ENCODE measurements around the gene EZH1. TPM values are rescaled to one million over a fixed set of nuclear protein-coding genes. Genes with fewer than 3 reads are reported as not detected.
"Not testable (repeated sequence)": the region's sequence is repeated elsewhere in the genome, so short reads cannot be mapped to it uniquely, and the experiment has no call there.

EZH1 gene
- total RNA-seq, 1 experiment from 2014 or later = 6.1 TPM

GRCh38 chr17:42672038-42672437 is 72.8 kb downstream of the EZH1 start:
- DNase-seq (ENCODE audit: low read depth) = no peak

GRCh38 chr17:42670789-42671657 is 73.8 kb downstream of the EZH1 start:
- no peak for DNase-seq (ENCODE audit: low read depth)

- no peak for DNase-seq (ENCODE audit: low read depth)
Measured at GRCh38 chr17:42669977-42670788, 74.7 kb downstream of the EZH1 start.

- DNase-seq (ENCODE audit: low read depth) = no peak
Measured at GRCh38 chr17:42669705-42669976, 75.2 kb downstream of the EZH1 start.

- peak; percentile 93 for DNase-seq (ENCODE audit: low read depth)
Measured at GRCh38 chr17:42667088-42667951, 77.5 kb downstream of the EZH1 start.

GRCh38 chr17:42666126-42666525 is 78.7 kb downstream of the EZH1 start:
- DNase-seq (ENCODE audit: low read depth) = not testable (repeated sequence)

DNA sequence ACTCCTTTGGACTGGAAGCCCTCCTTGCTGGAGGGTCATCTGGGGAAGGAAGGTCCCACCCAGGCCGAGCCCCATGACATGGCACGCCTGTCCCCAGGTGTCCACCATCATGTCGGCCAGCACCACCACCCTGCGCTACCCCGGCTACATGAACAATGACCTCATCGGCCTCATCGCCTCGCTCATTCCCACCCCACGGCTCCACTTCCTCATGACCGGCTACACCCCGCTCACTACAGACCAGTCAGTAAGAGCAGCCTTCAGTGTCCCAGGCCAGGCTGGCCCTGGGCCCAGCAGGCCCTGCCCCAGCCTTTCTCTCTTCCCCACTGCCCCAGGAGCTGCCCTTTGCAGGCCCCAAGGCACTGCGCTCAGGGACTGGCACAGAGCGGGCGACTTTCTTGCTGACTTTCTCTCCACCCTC is 79.2 kb downstream of the EZH1 start:
- DNase-seq (ENCODE audit: low read depth) = no peak

DNA sequence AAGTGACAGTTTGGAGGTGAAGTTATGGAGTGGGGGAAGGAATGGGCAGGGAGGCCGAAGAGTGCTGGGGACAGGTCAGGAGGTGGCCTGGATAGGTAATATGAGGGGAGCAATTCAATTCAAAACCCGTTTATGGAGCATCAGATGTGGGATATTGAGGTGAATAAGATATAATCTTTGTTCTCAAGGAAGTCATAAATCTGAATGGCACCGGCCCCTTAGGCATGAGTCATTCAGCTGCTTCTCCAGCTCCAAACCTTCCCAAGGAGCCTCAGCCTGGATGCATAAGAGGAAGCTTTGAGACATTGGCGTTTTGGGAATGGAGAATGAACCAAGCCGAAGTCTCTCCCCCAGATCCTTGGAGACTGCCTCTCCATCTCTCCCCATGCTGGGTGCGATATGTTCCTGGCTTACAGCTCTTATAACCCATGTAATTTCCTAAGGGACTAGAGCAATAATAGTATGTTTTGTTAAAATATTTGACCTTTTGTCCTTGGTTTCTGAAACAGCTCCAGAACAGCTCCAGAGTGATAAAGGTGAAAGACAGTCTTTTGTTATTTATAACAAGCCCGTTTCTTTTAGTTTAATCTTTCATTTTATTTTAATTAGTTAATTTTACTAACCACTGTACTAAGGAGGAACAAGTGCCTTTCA is 84.0 kb downstream of the EZH1 start:
- DNase-seq (ENCODE audit: low read depth) = peak; percentile 89

GRCh38 chr17:42659932-42660274 is 84.9 kb downstream of the EZH1 start:
- DNase-seq (ENCODE audit: low read depth) = not testable (repeated sequence)

GRCh38 chr17:42659079-42659931 is 85.5 kb downstream of the EZH1 start, which contains the start of gene TUBG2:
Gene TUBG2 (plus strand): TSS chr17:42659284. CDS start chr17:42659504, 220 bp downstream.
- peak; percentile 89 for DNase-seq (ENCODE audit: low read depth)

DNA sequence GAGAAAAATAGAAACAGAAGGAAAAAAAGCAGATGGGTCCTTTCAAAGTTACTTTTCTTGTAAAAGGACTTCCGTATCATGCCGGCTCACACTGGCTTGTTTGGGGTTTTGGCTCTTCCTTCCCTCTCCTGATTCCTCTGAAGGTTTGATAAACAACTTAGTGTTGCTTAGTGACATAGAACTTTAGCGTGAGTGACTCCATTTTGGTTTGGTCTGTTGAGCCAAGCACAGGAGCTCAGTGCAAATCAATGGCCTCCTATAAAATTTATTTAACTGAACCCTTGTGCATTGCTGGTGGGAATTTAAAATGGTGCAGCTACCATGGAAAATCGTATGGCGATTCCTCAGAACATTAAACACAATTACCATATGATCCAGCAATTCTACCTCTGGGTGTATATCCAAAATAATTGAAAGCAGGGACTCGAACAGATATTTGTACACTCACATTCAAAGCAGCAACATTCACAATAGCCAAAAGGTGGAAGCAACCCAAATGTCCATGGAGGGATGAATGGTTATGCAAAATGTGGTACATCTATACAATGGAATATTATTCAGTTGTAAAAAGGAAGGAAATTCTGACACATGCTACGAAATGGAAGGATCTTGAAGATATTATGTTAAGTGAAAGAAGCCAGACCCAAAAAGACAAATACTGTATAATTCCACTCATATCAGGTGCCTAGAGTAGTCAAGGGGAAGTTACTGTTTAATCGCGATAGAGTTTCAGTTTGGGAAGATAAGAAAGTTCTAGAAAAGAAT is 86.8 kb downstream of the EZH1 start:
- DNase-seq (ENCODE audit: low read depth) = no peak

DNA sequence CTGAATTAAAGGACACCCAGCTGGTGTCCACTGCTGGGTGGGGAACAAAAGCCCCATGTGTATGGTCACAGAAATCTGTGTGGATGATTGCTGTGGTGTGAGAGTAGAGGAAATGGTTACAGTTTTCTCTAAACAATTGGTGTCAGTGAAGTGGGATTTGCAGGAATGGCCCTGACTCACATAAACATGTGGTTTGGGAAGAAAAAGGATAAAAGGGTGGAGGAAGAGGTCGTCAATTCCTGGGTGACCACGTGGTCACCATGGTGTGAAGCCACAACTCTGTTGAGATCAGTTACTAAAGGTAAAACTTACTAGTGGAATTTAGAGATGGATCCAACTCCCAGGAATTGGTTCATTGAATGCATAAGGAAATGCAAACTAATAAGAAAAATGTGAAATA is 89.3 kb downstream of the EZH1 start:
- peak; percentile 91 for DNase-seq (ENCODE audit: low read depth)

DNA sequence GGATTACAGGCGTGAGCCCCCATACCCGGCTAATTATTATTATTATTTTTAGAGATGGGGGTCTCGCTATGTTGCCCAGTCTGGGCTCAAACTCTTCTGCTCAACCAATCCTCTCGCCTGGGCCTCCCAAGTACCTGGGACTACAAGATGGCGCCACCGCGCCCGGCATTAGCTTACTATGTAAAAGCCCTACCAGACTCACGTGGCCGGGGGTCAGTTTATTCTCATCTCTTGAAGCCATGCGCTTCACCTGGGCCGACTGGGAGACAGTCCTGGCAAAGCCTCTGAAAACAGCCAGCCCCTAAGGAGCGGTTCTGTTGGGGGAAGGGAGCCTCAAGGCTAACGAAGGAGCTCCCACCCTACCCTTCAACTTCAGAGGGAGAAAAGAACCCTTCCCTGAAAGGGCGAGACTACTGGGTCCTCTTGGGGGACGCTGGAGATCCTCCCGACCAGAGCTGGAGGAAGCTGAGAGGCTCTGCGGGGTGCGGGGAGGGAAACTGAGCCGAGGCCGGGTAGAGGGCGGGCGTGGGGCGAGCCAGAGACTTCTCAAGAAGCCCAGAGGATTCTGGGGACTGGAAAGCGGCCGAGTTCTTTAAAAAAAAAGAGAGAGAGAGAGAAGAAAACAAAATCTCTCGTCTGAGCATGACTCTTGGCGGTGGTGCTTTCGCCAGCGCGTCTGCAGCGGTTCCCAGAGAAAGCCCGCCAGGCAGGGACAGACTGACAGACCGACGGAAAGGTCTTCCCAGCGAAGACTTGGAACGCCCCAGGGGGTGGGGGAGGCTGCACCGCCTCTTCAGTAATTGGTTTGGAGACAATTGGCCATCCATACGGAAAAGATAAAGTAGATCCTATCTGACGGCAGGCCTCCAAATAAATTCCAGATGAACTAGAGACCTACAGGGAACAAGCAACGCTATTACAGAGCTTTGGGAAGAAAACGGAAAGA is 91.4 kb downstream of the EZH1 start:
- no peak for DNase-seq (ENCODE audit: low read depth)

DNA sequence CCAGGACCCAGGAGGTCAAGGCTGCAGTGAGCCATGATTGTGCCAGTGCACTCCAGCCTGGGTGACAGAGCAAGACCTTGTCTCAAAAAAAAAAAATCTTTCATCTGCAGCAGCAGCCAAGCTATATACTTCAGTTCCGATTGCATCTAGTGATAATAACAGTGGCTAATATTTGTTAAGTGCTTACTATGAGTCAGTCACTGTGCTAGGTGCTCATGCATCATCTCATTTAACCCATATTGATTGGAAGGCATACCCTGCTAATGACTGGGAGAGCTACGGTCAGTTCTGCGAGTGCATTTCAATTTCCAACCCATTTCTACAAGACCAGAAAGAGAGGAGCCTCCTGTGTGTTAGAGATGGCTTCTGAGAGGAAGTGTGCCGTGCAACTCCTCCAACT is 93.4 kb downstream of the EZH1 start:
- no peak for DNase-seq (ENCODE audit: low read depth)

Measured in HT1080 (cell line).